HUES64 (cell line): ENCODE results near the gene INO80E.
A peak's percentile ranks its signal among the peaks of the same experiment; 100 is the strongest.
"Not testable (repeated sequence)": the region's sequence is repeated elsewhere in the genome, so short reads cannot be mapped to it uniquely, and the experiment has no call there.

Experiments
- H3K27ac ChIP-seq: 2 replicates; pipeline ENCODE4 v1.7.0; 2013; ENCODE audit warnings: low read depth, low read length, inconsistent platforms
- H3K27me3 ChIP-seq: 2 replicates; pipeline ENCODE4 v1.6.1; 2013; ENCODE audit warnings: mild to moderate bottlenecking, low read length; ENCODE audit not compliant: insufficient read depth
- H3K36me3 ChIP-seq: 2 replicates; pipeline ENCODE4 v1.6.1; 2013; ENCODE audit warnings: mild to moderate bottlenecking, low read length; ENCODE audit not compliant: insufficient read depth
- H3K4me1 ChIP-seq: 2 replicates; pipeline ENCODE4 v1.6.1; 2013; ENCODE audit warnings: mild to moderate bottlenecking, low read length, moderate library complexity; ENCODE audit not compliant: insufficient read depth
- H3K4me3 ChIP-seq: 2 replicates; pipeline ENCODE4 v1.5.1; 2013; ENCODE audit warnings: mild to moderate bottlenecking, low read length, moderate library complexity
- H3K9ac ChIP-seq: 2 replicates; pipeline ENCODE4 v1.6.1; 2013; ENCODE audit warnings: mild to moderate bottlenecking, low read depth, low read length
- H3K9me3 ChIP-seq: 2 replicates; pipeline ENCODE4 v1.6.1; 2013; ENCODE audit warnings: low read depth, low read length; ENCODE audit not compliant: insufficient read depth
- WGBS: fragments of 150-250, 120-280 bp; methylation state at CpG from one replicate; pipeline ENCODE4 v1.1.7; 2013; ENCODE audit warnings: missing lambda C conversion rate; 5-methylcytosine and 5-hydroxymethylcytosine counted together

Gene INO80E

DNA sequence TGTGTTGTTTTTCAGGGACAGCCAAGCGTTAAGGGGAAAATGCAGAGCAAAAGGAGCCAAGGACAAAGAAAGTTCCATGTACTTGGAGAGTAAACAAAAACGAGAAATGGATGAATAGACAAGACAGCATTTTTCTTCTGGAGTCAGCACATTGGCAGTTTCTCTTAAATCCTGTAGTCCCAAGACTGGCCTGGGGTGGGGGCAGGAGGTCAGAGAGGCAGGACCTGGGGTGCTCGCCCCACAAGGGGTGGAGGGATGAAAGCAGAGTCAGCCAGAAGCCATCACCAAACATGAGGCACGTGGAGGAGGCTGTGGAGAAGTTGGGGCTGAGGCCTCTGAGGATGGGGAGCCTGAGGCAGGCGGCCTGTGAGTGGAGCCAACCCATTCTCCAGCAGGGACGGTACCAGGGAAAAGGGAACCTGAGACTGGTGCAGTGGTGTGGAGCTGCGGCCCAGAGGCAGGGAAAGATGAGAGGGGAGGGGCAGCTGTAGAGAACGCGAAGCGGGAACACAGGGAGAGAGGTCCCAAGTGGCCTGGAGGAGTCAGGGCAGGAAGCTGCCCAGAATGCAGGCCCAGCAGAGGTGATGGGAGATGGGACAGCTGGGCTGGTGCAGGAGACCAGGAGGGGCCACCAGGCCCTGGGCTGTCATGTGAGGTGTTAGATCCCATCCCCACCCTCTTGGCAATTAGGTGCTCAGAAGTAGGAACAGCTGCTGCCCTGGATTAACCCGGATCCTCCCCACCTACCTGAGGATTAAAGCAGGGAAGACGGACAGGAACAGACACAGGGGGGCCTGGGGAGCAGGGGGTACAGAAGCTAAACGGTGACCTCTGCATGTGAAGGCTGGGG, 31.8 kb downstream of the INO80E start:
- WGBS: 62% methylated on average over 13 of the region's 13 CpGs
- H3K9ac ChIP-seq: no peak overlapping the region
- H3K4me1 ChIP-seq: peaks cover 13% of the 10 kb centered on the region
- H3K27ac ChIP-seq: no peak overlapping the region
- peaks cover 23% of the 10 kb centered on the region for H3K27me3 ChIP-seq
- H3K36me3 ChIP-seq: no peaks in the 10 kb centered on the region; the same call in 1 of the 2 replicates
- no peaks in the 10 kb centered on the region for H3K9me3 ChIP-seq
- no peak overlapping the region for H3K4me3 ChIP-seq

DNA sequence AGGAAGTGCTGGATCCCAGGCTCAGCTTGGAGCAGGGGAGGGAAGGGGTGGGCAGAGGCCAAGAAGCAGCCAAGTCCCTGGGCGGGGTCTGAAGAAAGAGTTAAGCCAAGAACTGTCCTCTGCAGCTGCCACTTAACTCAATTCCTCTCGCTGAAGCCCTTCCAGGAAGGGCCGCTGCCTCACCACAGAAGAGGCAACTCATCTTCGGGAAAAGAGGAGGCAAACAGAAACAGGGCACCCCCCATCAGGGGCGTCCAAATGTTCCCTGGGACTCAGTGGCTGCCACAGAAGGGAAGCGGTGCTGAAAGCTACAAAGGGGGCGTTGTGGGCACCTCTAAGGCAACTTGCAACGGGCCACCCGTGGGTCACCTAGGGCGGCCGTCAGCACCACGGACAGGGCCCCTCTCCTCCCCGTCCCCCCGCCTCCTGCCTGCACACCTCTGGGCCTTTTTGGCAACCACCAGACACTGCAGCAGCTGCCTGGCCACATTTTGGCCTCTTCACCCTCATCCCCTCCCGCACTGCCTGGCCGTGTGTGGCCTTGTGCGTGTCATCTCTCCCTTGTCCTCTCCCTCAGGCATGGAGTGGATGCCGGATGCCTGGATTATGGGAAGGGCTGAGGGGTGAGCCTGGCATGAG, 32.5 kb downstream of the INO80E start:
- Histone ChIP-seq H3K27ac (no peak overlapping the region), H3K36me3 (no peaks in the 10 kb centered on the region; the same call in 1 of the 2 replicates), H3K9me3 (no peaks in the 10 kb centered on the region), H3K9ac (no peak overlapping the region), H3K4me1 (peaks cover 13% of the 10 kb centered on the region), H3K27me3 (peaks cover 29% of the 10 kb centered on the region), H3K4me3 (no peak overlapping the region)
- WGBS: 25% methylated on average over 18 of the region's 18 CpGs

DNA sequence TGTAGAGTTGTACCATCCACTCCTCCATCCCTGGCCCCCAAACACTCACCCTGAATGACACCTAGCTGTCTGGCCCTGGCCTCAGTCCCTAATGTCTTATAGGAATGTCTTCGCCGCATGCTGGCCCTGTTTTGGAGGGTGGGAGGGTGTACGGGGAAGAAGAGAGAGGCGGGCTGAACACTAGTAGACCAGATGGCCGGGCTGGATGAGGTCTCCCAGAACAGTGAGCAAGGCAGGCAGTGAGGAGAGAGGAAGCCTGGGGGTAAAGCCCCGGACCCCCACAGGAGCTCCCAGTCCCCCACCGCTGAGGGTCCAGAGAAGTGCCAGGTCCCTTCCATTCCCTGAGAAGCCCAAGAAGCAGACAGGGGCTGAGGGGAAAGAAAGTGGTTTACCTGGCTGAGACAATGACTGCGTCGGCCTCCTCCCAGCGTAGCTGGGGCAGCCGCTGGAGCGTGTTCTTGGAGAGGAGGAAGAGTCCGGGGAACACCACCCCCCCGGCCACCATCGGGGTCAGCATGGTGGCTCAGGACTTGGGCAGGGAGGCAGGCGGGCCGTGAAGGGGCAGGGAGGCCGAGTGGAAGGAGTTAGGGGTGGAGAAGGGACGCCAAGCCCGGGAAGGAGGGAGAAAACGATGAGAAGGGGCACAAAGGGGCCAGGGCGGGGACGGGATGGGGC, 34.1 kb downstream of the INO80E start:
- H3K4me3 ChIP-seq: peak overlapping the region; percentile 67
- no peak overlapping the region for H3K27ac ChIP-seq
- no peaks in the 10 kb centered on the region for H3K9me3 ChIP-seq
- H3K36me3 ChIP-seq: no peaks in the 10 kb centered on the region; the same call in 1 of the 2 replicates
- WGBS: 18% methylated on average over 23 of the region's 23 CpGs
- peak overlapping the region; percentile 60 for H3K9ac ChIP-seq
- peaks cover 13% of the 10 kb centered on the region for H3K4me1 ChIP-seq
- H3K27me3 ChIP-seq: peaks cover 30% of the 10 kb centered on the region

DNA sequence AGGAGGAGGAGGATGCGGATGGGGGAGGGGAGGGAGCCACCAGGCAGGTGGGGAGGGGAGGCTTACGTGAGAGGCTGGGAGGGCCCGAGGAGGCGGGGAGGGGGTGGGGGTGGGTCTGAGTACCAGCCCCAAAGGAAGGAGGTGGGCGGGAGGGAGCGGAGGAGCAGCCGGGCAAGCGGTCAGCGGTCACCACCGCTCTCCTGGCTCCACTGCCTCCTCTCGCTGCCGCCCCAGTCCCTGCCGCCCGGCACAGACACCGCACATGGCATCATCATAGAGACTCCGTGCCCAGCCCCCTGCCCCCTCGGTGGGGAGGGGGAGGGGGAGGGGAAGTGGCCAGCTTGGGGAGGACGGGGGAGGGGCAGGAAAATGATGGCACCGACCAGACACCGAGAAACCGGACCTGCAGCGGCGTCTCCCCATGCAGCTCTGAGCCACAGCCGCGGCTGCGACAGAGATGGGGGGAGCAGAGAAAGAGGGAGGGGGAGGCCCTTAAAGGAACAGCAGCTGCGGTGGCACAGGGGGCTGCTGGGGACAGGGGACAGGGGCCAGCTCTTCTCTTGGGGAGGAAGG, 34.9 kb downstream of the INO80E start, which contains the start of gene TLCD3B:
Gene TLCD3B (minus strand): TSS at position 431 of the 573 bp plus-strand sequence. CDS start 744 bp downstream, outside the sequence.
- peaks cover 33% of the 10 kb centered on the region for H3K27me3 ChIP-seq
- peak within 1 kb of the TSS; percentile 60 for H3K9ac ChIP-seq

DNA sequence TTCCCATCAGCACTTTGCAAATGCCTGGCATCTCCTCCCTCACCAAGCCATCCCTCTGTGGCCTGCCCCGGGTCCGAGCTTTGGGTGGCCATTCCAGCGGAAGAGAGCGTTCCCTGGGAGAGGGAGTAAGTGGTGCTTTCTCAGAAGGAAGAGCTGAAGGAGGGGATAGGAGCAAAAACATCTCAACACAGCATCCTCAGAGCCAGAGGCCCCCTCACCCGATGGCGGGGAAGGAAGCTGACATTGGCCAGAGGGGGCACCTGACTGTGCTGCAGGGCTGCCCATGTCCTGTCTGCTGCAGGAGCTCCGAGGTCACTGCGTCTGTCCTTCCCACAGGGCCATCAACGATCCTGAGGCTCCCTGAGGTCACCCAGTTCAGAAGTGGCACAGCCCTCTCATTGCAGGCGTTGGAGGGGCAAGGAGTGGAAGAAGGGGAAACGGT, 35.5 kb downstream of the INO80E start:
- Histone ChIP-seq H3K36me3 (no peaks in the 10 kb centered on the region), H3K9ac (no peak overlapping the region), H3K4me1 (peaks cover 13% of the 10 kb centered on the region), H3K4me3 (peak overlapping the region; percentile 67), H3K9me3 (no peaks in the 10 kb centered on the region), H3K27ac (no peak overlapping the region), H3K27me3 (peaks cover 36% of the 10 kb centered on the region)
- WGBS: 21% methylated on average over 10 of the region's 11 CpGs

More for the DNA sequence above, 34.9 kb downstream of the INO80E start, which contains the start of gene TLCD3B:
- no peak within 1 kb of the TSS for H3K27ac ChIP-seq
- no peaks in the 10 kb centered on the region for H3K9me3 ChIP-seq
- peak within 1 kb of the TSS; percentile 67 for H3K4me3 ChIP-seq
- peaks cover 13% of the 10 kb centered on the region for H3K4me1 ChIP-seq
- WGBS: under 1% methylated on average over 25 of the region's 27 CpGs
- no peaks in the 10 kb centered on the region; the same call in 1 of the 2 replicates for H3K36me3 ChIP-seq

DNA sequence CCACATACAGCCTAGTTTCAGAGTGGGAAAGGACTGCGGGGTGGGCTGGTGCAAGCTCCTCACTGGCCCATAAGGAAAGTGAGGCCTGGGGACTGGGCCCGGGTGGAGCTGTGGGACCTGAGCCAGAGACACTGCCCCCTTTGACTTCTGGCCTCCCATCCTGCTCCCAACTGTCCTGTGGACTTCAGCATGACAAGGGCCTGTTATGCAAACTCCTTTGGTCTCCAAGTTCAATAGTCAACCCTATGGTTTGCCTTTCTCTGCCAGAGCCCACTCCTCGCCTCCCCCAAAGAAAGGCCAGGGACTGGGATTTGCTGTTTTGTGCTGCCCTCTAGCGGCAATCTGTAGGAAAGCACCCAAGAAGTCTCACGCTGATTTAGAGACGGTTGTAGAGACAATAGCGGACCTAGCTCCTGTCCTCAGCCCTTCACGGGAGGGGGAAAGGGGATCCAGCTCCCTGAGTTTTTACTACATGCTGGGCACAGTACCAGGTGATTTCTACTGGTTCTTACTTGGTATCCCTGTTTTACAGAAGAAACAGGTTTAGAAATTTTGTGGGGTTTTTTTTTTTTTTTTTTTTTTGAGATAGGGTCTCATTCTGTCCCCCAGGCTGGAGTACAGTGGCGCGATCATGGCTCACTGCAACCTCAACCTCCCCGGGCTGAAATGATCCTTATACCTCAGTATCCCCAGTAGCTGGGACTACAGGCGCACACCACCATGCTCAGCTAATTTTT, 36.2 kb downstream of the INO80E start:
- Histone ChIP-seq H3K4me3 (peak overlapping the region; percentile 67), H3K36me3 (no peaks in the 10 kb centered on the region), H3K9me3 (no peaks in the 10 kb centered on the region), H3K9ac (no peak overlapping the region), H3K27ac (no peak overlapping the region), H3K4me1 (peaks cover 13% of the 10 kb centered on the region), H3K27me3 (peaks cover 36% of the 10 kb centered on the region)
- 19% methylated on average over 11 of the region's 12 CpGs for WGBS

DNA sequence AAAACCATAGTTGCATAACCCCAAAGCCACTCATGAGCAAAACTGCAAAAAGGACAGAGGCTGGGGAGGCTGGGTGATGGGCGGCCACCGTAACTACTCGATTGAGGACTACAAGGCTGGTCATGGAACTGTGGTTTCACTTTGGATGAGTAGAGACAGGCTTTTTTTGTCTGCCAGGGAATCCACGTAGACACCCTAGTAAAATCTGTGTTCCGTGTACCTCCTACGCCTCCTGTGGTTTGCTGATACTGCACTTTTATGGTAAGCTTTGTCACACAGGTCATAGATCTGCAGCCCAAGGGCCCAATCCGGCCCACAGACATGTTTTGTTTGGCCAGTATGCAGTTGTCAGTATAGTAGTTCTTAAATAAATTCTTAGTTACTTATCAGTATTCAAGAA, 37.2 kb downstream of the INO80E start:
- WGBS: 86% methylated on average over 7 of the region's 7 CpGs
- Histone ChIP-seq H3K27ac (no peak overlapping the region), H3K4me3 (no peak overlapping the region), H3K9ac (no peak overlapping the region), H3K36me3 (no peaks in the 10 kb centered on the region), H3K9me3 (no peaks in the 10 kb centered on the region), H3K27me3 (peaks cover 36% of the 10 kb centered on the region), H3K4me1 (peaks cover 13% of the 10 kb centered on the region)

DNA sequence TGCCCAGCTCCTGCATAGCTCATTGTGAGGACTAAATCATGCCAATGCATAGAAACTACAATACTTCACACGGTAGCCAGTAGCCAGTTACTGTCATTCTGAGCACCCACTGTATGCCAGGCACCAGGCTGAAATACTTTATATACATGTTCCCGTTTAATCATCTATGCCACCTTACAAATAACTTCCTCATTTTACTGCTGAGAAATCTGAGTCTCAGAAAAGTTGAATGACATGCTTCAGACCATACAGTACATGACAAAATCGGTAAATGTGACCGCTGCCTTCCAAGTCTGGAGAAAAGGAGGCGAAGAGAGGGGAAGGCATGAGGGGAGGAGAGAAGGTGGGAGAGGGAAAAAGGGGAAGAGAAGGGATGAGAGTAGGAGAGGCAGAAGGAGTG, 44.2 kb downstream of the INO80E start:
- H3K9me3 ChIP-seq: no peaks in the 10 kb centered on the region
- peaks cover 5% of the 10 kb centered on the region for H3K27me3 ChIP-seq
- H3K27ac ChIP-seq: no peak overlapping the region
- WGBS: 84% methylated on average over 5 of the region's 5 CpGs
- no peaks in the 10 kb centered on the region for H3K4me1 ChIP-seq
- no peak overlapping the region for H3K9ac ChIP-seq
- H3K4me3 ChIP-seq: no peak overlapping the region
- no peaks in the 10 kb centered on the region for H3K36me3 ChIP-seq

DNA sequence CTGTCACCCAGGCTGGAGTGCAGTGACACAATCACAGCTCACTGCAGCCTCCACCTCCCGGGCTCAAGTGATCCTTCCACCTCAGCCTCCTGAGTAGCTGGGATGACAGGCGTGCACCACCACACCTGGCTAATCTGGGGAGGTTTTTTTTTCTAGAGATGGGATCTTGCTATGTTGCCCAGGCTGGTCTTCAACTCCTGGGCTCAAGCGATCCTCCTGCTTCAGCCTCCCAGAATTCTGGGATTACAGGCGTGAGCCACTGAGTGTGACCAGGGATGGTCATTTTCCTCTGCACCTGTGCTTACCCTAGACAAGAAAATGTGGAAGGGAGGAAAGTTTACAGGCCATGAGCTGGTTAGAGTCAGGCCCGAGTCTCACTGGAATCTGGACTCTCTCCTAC, 44.6 kb downstream of the INO80E start:
- 86% methylated on average over 5 of the region's 5 CpGs for WGBS
- H3K36me3 ChIP-seq, H3K4me3 ChIP-seq, H3K4me1 ChIP-seq, H3K9me3 ChIP-seq, H3K27me3 ChIP-seq, H3K9ac ChIP-seq, H3K27ac ChIP-seq: not testable (repeated sequence)

DNA sequence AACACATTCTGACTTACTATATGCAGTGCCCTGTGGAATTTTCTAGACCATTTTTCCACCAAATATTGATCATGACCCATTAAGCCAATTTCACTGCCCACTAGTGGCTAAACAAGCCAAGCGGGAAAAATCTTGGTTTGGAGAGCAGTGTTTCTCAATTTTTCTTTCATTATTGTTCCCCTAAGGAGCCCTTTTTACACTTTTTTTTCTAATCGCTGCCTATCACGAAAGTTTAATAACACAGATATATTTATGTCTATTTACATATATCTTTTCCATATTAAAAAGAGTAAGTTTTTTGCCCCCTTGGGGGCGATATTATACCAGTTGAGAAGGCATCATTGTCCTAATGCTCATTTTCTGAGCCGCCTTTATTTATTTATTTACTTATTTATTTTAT, 45.8 kb downstream of the INO80E start:
- no peaks in the 10 kb centered on the region for H3K4me1 ChIP-seq
- no peaks in the 10 kb centered on the region for H3K9me3 ChIP-seq
- no peaks in the 10 kb centered on the region for H3K27me3 ChIP-seq
- no peak overlapping the region for H3K9ac ChIP-seq
- no peak overlapping the region for H3K4me3 ChIP-seq
- 23% methylated on average over 1 of the region's 5 CpGs for WGBS
- no peak overlapping the region for H3K27ac ChIP-seq
- H3K36me3 ChIP-seq: no peaks in the 10 kb centered on the region
